ENCODE results near the gene RBL1.
"Not testable (repeated sequence)": the region's sequence is repeated elsewhere in the genome, so short reads cannot be mapped to it uniquely, and the experiment has no call there.

Gene RBL1, protein sequence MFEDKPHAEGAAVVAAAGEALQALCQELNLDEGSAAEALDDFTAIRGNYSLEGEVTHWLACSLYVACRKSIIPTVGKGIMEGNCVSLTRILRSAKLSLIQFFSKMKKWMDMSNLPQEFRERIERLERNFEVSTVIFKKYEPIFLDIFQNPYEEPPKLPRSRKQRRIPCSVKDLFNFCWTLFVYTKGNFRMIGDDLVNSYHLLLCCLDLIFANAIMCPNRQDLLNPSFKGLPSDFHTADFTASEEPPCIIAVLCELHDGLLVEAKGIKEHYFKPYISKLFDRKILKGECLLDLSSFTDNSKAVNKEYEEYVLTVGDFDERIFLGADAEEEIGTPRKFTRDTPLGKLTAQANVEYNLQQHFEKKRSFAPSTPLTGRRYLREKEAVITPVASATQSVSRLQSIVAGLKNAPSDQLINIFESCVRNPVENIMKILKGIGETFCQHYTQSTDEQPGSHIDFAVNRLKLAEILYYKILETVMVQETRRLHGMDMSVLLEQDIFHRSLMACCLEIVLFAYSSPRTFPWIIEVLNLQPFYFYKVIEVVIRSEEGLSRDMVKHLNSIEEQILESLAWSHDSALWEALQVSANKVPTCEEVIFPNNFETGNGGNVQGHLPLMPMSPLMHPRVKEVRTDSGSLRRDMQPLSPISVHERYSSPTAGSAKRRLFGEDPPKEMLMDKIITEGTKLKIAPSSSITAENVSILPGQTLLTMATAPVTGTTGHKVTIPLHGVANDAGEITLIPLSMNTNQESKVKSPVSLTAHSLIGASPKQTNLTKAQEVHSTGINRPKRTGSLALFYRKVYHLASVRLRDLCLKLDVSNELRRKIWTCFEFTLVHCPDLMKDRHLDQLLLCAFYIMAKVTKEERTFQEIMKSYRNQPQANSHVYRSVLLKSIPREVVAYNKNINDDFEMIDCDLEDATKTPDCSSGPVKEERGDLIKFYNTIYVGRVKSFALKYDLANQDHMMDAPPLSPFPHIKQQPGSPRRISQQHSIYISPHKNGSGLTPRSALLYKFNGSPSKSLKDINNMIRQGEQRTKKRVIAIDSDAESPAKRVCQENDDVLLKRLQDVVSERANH
- 42.6 to 74.0 (median 65.2) reads per million in 4 experiments for total RNA-seq

DNA sequence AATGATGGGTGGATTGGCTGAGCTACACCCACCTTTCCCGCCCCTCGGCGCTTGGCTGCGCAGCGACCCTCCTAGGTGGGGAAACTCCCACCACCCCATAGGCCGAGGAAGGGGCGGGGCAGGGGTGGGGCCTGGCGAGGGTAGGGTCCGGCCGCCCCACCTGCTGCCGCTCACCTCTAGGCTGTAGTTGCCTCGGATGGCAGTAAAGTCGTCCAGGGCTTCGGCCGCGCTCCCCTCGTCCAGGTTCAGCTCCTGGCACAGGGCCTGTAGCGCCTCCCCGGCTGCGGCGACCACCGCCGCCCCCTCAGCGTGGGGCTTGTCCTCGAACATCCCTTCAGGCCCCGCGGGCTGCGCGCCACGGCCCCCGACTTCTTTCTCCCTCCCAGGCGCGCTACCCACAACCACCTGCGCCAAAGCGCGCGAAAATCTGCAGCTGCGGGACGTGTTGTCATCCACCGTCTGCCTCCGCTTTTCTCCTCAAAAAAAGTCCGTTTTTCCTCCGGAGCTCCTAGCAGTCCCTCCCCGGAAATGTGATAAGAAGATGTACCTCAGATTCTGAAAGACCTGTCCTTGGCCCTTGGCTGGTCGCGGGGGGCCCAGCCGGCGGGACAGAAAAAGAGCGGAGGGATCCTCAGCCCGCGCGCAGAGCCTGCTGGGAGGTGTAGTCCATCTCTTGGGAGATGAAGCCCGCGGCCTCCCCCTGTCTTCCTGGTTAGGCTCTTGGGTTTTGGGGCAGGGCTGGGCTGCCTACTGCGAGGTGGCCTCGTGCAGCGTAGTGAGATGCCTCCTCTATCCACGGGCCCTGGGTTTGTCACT is at the start of gene RBL1:
Gene RBL1 (minus strand): TSS at position 399 of the 816 bp plus-strand sequence. CDS start 69 bp downstream, at position 330.
- DNase-seq, result peak; percentile 76

DNA sequence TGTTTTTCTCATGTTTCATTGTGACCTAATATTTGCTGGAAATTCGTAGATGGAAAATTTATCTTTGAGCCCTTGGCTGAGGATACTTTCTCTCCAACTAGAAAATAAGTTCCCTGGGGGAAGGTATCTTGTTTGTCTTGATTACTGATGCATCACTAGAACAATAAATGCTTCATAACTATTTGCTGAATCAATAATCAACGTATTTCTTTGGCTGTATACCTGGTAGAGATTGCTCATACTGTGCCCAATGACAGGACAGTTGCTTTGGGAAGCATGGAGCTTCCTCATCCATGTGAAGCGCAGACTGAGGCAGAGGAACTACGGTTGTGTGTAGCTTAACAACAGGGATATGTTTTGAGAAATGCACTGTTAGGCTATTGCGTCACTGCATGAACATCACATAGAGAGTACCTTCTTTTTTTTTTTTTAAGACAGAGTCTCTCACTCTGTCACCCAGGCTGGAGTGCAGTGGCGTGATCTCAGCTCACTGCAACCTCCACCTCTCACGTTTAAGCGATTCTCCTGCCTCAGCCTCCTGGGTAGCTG is 49.1 kb upstream of the RBL1 start:
- DNase-seq, result no peak

GRCh38 chr20:37142708-37143107 is 46.9 kb upstream of the RBL1 start:
- no peak for DNase-seq

DNA sequence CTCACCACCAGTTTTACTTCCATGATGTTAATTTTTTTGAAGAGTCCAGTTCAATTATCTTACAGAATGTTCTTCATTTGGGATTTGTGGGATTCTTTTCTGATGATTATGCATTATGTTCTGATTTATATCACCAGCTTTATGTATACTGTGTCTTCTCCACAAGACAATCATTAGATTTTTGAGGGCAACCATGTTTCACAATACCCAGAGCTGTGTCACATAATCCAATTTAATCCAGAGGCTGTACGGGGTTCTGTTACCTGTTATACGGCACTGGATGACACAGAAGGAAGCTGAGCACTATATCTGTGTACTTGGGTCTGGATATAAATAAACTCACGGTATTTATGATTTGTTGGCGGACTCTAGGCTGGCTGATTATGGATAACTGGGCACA is 41.8 kb upstream of the RBL1 start:
- no peak for DNase-seq

DNA sequence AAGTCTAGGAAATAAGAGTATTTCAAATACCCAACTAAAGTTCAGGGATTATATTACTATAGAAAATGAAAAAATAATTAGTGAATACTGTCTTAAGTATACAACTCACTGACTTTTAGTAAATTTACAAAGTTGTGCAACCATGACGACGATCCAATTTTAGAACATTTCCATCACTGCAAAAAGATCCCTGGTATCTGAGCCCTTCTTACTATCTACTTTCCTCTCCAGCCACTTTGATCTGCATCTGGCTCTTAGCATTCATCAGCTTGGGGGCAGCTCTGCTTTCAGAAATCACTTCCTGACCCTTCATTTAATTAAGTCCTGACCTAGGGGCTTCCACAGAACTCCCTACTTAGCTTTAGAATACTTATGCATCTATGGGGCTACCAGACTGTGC is 38.2 kb upstream of the RBL1 start:
- no peak for DNase-seq

GRCh38 chr20:37131486-37131885 is 35.7 kb upstream of the RBL1 start:
- DNase-seq, result no peak

DNA sequence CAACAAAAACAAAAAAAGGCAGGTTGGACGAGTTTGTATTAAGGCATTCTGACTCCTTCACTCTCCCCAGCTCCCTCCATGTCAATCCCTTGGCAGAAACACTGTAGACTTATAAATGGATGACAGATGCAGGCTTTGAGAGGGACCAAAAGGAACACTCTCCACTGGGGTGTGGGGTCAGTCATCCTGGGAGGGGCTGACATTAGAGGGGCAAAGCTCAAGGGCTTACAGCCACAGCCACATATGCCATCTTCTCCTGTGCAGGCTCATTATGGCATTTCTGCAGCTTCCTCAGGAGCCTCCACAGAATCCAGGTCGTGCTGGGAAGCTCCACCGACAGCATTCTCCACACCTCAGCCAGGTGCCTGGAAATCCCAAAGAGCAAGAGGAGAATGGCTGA is 33.0 kb upstream of the RBL1 start:
- DNase-seq, result no peak

GRCh38 chr20:37126290-37126689 is 30.5 kb upstream of the RBL1 start:
- not testable (repeated sequence) for DNase-seq

- no peak for DNase-seq
Measured at GRCh38 chr20:37123441-37123840, 27.6 kb upstream of the RBL1 start.

DNA sequence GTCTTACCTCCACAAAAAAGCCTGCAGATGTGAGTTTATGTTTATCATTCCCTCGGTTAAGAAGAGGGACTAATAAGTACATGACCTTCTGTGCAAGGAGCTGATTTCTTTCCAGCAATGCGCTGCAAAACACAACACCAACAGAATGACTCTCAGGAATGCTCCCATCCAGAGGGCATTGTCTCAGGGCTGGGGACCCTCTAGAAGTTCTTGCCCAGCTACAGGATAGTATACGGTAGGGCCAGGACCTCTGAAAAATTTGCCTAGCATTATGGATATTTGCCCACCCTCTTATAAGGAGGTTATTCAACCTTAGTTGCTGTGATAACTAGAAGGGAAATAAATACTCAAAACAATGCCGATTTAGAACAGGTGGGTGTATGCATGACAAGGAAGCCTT is 24.7 kb upstream of the RBL1 start:
- no peak for DNase-seq

DNA sequence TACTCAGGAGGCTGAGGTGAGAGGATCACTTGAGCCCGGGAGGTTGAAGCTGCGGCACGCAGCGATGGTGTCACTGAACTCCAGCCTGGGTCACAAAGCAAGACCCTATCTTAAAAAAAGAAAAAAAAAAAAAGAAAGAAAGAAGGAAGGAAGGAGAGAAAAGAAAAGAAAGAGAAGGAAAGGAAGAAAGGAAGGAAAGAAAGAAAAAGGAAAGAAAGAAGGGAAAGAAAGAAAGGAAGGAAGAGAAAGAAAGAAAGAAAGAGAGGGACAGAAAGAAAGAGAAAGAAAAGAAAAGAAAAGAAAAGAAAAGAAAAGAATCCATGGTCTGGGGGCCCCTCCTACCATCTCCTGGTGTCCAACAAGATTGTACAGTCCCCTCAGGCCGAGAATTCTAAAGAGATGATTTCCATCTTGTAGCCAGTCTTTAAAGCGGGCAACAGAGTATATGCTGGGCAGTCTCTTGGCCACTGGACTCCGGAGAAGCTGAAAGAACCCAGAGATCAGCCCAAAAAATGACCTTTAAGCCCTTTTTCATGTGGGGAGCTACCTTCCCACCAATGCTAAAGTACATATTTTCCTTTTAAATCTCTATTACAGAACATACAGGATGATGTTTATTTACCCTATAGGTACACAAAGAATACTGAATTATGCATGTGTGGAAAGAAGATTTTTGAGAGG is 23.7 kb upstream of the RBL1 start:
- DNase-seq, result no peak

DNA sequence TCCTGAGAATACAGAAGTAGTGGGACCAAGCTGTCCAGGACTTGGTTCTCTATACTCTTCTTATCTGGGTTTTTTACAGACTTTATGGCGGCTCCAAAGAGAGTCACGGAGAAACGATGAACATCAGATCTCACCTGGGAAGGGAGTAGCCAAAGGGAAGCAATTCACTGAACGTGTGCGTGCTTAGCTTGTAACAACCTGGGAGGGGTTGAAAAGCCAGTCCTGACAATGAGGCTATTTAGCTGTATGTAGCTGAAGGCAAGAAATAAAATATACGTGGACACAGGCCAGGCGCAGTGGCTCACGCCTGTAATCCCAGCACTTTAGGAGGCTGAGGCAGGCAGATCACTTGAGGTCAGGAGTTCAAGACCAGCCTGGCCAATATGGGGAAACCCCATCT is 18.2 kb upstream of the RBL1 start:
- no peak for DNase-seq

DNA sequence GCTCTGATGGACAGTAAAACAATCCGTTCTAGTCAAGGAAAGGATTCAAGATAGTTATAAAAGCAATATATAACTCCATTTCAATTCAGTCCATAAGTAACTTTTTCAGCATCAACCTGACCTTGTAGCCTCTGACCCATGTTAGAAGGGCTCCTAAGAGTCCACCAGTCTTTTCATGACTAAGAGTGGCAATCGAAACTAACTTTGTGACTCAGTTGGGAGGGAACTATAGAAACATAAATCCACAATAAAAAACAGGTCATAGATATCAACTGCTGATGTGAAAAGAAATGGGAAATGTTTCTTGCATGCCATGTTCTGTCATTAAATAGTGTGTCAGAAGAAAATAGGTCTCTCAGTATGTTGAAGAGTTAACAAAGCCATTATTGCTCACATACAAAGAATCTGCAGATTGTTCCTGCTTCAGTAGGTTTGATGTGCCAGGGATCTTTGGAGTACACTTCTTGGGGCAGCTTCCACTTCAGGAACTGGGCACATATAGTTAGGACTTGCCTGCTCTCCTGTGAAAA is 16.2 kb upstream of the RBL1 start:
- no peak for DNase-seq

- DNase-seq, result no peak
Measured at GRCh38 chr20:37108676-37109075, 12.9 kb upstream of the RBL1 start.

- no peak for DNase-seq
Measured at GRCh38 chr20:37102571-37102970, 6.8 kb upstream of the RBL1 start.

GRCh38 chr20:37096415-37097041 is 731 bp upstream of the RBL1 start:
- DNase-seq, result no peak

DNA sequence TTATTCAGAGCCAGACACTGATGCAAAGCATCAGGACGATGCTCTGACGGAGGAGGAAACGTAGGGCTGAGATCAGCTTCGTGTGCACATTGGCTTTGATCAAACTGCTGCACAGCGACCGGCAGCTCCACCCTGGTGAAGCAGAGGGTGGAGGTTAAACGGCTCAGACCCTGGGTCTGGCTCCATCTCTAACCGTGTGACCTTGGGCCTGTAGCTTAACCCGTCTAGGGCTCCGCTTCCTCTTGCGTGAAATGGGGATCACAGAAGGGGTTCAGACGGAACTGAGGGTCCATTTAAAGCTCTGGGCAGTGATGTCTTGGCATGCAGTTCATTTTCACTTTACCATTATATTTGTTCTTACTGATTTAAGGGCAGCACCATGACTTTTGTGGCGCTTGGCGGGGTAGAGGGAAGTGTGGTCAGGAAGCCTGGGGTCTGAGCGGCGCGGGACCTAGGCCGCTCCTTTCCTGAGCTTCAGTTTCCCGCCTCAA is 644 bp downstream of the RBL1 start:
- peak; percentile 16 for DNase-seq

DNA sequence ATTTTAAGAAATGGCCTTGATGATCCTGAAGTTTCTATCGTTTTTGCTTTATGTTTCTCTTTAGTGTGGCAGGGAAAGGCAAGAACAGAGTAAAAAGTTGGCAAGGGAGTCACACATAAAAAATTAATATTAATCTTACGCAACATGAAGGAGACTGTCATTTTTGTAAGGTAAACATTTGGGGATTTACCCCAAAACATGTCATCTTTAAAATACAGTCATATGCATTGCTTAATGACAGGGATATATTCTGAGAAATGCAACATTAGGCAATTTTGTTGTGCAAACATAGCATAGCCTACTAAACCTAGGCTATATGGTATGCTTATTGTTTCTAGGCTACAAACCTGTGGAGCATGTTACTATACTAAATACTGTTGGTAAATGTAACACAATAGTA is 5.4 kb downstream of the RBL1 start:
- DNase-seq, result no peak

DNA sequence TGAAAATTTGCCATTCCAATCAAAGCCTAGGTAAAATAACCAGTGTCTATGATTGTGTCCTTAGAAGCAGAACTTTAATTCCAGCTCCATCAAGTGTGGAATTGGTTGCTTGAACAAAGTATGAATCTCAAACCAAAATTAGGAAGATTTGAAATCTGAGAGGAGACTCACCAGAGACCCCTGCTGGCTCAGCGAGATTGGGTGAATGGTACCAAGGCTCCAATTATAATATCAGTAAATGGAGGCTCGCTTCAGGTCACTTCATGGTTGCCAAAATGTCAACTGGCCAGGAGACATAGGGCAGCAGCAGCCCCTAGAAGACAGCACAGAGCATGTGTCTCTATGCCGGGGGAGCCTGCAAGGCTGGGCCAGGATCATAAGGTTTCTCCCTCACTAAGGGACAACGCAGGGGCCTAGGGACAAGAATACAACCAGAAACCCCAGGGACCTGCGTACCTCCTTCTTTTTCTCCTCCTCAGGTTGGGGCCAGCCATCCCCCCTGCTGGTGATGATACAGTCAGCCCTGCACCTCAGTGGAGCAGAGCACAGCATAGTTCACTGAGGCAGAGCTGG is 14.0 kb downstream of the RBL1 start:
- peak; percentile 13 for DNase-seq

DNA sequence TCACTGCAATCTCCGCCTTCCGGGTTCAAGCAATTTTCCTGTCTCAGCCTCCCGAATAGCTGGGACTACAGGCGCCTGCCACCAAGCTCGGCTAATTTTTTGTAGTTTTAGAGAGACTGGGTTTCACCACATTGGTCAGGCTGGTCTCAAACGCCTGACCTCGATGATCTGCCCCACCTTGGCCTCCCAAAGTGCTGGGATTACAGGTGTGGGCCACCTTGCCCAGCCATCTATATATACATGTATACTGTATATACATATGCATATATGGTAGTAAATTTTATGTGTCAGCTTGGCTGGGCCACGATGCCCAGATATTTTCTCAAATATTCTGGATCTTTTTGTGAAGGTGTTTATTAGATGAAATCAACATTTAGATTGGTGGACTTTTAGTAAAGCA is 18.8 kb downstream of the RBL1 start:
- no peak for DNase-seq
